ENCODE data around the gene ALDH1L2.

Gene ALDH1L2

GRCh38 chr12:104973250-104973649 lies 111.0 kb downstream of the ALDH1L2 start:
- peaks cover 0 to 9% (median 2%) of the 10 kb centered on the region in 5 donors for H3K4me1 ChIP-seq (ENCODE audit: control insufficient read depth in 5 of 5, insufficient read depth in 5 of 5, low read length in 5 of 5)
- H3K9me3 ChIP-seq (ENCODE audit: control insufficient read depth in 5 of 5, low read length in 5 of 5) = no peaks in the 10 kb centered on the region
- no peak overlapping the region for H3K27ac ChIP-seq (ENCODE audit: low read depth, low read length)
- no peaks in the 10 kb centered on the region for H3K27me3 ChIP-seq (ENCODE audit: control insufficient read depth in 5 of 5, insufficient read depth in 4 of 5, low read length in 5 of 5)
- H3K9ac ChIP-seq (ENCODE audit: low read length in 5 of 5) = no peak overlapping the region
- no peaks in the 10 kb centered on the region for H3K36me3 ChIP-seq (ENCODE audit: control insufficient read depth in 5 of 5, insufficient read depth in 5 of 5, low read length in 5 of 5)
- no peak overlapping the region for H3K4me3 ChIP-seq (ENCODE audit: low read depth in 1 of 5, low read length in 5 of 5)

GRCh38 chr12:104971306-104971705 lies 113.0 kb downstream of the ALDH1L2 start:
- no peaks in the 10 kb centered on the region for H3K9me3 ChIP-seq (ENCODE audit: control insufficient read depth in 5 of 5, low read length in 5 of 5)
- H3K4me1 ChIP-seq (ENCODE audit: control insufficient read depth in 5 of 5, insufficient read depth in 5 of 5, low read length in 5 of 5) = peaks cover 0 to 9% (median 0%) of the 10 kb centered on the region in 5 donors
- no peaks in the 10 kb centered on the region for H3K27me3 ChIP-seq (ENCODE audit: control insufficient read depth in 5 of 5, insufficient read depth in 4 of 5, low read length in 5 of 5)
- H3K27ac ChIP-seq (ENCODE audit: low read depth, low read length) = no peak overlapping the region
- H3K9ac ChIP-seq (ENCODE audit: low read length in 5 of 5) = no peak overlapping the region
- no peaks in the 10 kb centered on the region for H3K36me3 ChIP-seq (ENCODE audit: control insufficient read depth in 5 of 5, insufficient read depth in 5 of 5, low read length in 5 of 5)
- H3K4me3 ChIP-seq (ENCODE audit: low read depth in 1 of 5, low read length in 5 of 5) = no peak overlapping the region

Data from subcutaneous abdominal adipose tissue (tissue), 5 donors.